Stimulated activated CD8-positive, alpha-beta memory T cell treated with anti-CD3 and anti-CD28 coated beads, Interleukin-7, amount 100 ng/mL, for 24 hours (primary cell): ENCODE results near the gene DYRK1B.

ENCODE experiments used
- DNase-seq: peaks from one replicate; pipeline ENCODE4 v3.0.0-alpha.2; 2020; ENCODE audit warnings: low read depth

Gene DYRK1B

GRCh38 chr19:39858541-39858940 lies 24.6 kb upstream of the DYRK1B start:
- DNase-seq = no peak

GRCh38 chr19:39852882-39853281 lies 18.9 kb upstream of the DYRK1B start:
- DNase-seq = no peak

- no peak for DNase-seq
Observed at GRCh38 chr19:39850892-39851291, 16.9 kb upstream of the DYRK1B start.

GRCh38 chr19:39848392-39848791 lies 14.4 kb upstream of the DYRK1B start:
- DNase-seq = no peak

- no peak for DNase-seq
Observed at GRCh38 chr19:39847525-39847924, 13.6 kb upstream of the DYRK1B start.

GRCh38 chr19:39846678-39847486 lies 12.9 kb upstream of the DYRK1B start:
- no peak for DNase-seq

GRCh38 chr19:39845933-39846677 lies 12.1 kb upstream of the DYRK1B start, which contains the start of gene FBL:
FBL (minus strand) TSS chr19:39846379; CDS start chr19:39846300, 79 bp downstream.
- DNase-seq = peak; percentile 98

- DNase-seq = no peak
Observed at GRCh38 chr19:39845584-39845932, 11.6 kb upstream of the DYRK1B start.

GRCh38 chr19:39845172-39845571 lies 11.2 kb upstream of the DYRK1B start:
- no peak for DNase-seq

GRCh38 chr19:39843919-39844793 lies 10.2 kb upstream of the DYRK1B start:
- DNase-seq = no peak

- no peak for DNase-seq
Observed at GRCh38 chr19:39842693-39843435, 8.9 kb upstream of the DYRK1B start.

GRCh38 chr19:39841041-39841440 lies 7.1 kb upstream of the DYRK1B start:
- DNase-seq = no peak

GRCh38 chr19:39840492-39840891 lies 6.5 kb upstream of the DYRK1B start:
- no peak for DNase-seq

GRCh38 chr19:39839678-39840327 lies 5.8 kb upstream of the DYRK1B start:
- no peak for DNase-seq

- no peak for DNase-seq
Observed at GRCh38 chr19:39838569-39838968, 4.6 kb upstream of the DYRK1B start.

GRCh38 chr19:39837978-39838377 lies 4.0 kb upstream of the DYRK1B start:
- no peak for DNase-seq

GRCh38 chr19:39834287-39834841 lies 402 bp upstream of the DYRK1B start:
- no peak for DNase-seq

- DNase-seq = no peak
Observed at GRCh38 chr19:39833160-39833463, 850 bp downstream of the DYRK1B start.

GRCh38 chr19:39832341-39833083 lies 1.4 kb downstream of the DYRK1B start:
- no peak for DNase-seq

- DNase-seq = no peak
Observed at GRCh38 chr19:39831679-39832078, 2.3 kb downstream of the DYRK1B start.
